HPDE6-E6E7 (cell line): Measurements from ENCODE around the gene BNC2.

Experiments used
- DNase-seq: peaks from one replicate; pipeline ENCODE4 v3.0.0; 2011; ENCODE audit warnings: missing footprints; ENCODE audit errors: extremely low spot score

Gene BNC2

GRCh38 chr9:16637218-16637617, 233.3 kb downstream of the BNC2 start:
- no peak for DNase-seq

- no peak for DNase-seq
Measured at GRCh38 chr9:16633794-16634193, 236.7 kb downstream of the BNC2 start.

GRCh38 chr9:16628413-16628812, 242.1 kb downstream of the BNC2 start:
- no peak for DNase-seq

GRCh38 chr9:16627967-16628366, 242.5 kb downstream of the BNC2 start:
- DNase-seq: no peak

GRCh38 chr9:16627521-16627920, 242.9 kb downstream of the BNC2 start:
- DNase-seq: no peak

GRCh38 chr9:16626577-16627130, 243.8 kb downstream of the BNC2 start:
- DNase-seq: peak; percentile 33

GRCh38 chr9:16625811-16626210, 244.7 kb downstream of the BNC2 start:
- no peak for DNase-seq

- no peak for DNase-seq
Measured at GRCh38 chr9:16625161-16625631, 245.3 kb downstream of the BNC2 start.

- no peak for DNase-seq
Measured at GRCh38 chr9:16624744-16625117, 245.7 kb downstream of the BNC2 start.

- DNase-seq: no peak
Measured at GRCh38 chr9:16623989-16624743, 246.3 kb downstream of the BNC2 start.

GRCh38 chr9:16622541-16622940, 247.9 kb downstream of the BNC2 start:
- no peak for DNase-seq

- no peak for DNase-seq
Measured at GRCh38 chr9:16619914-16620520, 250.5 kb downstream of the BNC2 start.

GRCh38 chr9:16619402-16619801, 251.1 kb downstream of the BNC2 start:
- no peak for DNase-seq

- DNase-seq: no peak
Measured at GRCh38 chr9:16618524-16618923, 251.9 kb downstream of the BNC2 start.

- no peak for DNase-seq
Measured at GRCh38 chr9:16616686-16617085, 253.8 kb downstream of the BNC2 start.

GRCh38 chr9:16615451-16615850, 255.0 kb downstream of the BNC2 start:
- no peak for DNase-seq

- DNase-seq: no peak
Measured at GRCh38 chr9:16613605-16614004, 256.9 kb downstream of the BNC2 start.

- DNase-seq: no peak
Measured at GRCh38 chr9:16613051-16613450, 257.4 kb downstream of the BNC2 start.

GRCh38 chr9:16612627-16613026, 257.8 kb downstream of the BNC2 start:
- DNase-seq: no peak

GRCh38 chr9:16611983-16612382, 258.5 kb downstream of the BNC2 start:
- no peak for DNase-seq

- DNase-seq: no peak
Measured at GRCh38 chr9:16611001-16611400, 259.5 kb downstream of the BNC2 start.

- DNase-seq: no peak
Measured at GRCh38 chr9:16610538-16610937, 259.9 kb downstream of the BNC2 start.

- no peak for DNase-seq
Measured at GRCh38 chr9:16608906-16609305, 261.6 kb downstream of the BNC2 start.
